Ovary (tissue), 9 donors: ENCODE results near the gene NT5C1A. TPM values are rescaled to one million over a fixed set of nuclear protein-coding genes. Genes with fewer than 3 reads are reported as not detected.

Source experiments
- DNase-seq, 5 donors: peaks; one replicate each; pipeline ENCODE4 v3.0.0-alpha.2; 2019 to 2020
- H3K27ac ChIP-seq, 2 donors: fragments of 200-600 bp; one replicate each; pipeline versions ENCODE4 v1.5.1 to v1.8.0; 2019 to 2022
- H3K27me3 ChIP-seq: fragments of 200-600 bp; one replicate; pipeline ENCODE4 v1.8.0; 2022
- H3K36me3 ChIP-seq: fragments of 200-600 bp; sonication (generic); one replicate; pipeline ENCODE4 v1.5.1; 2019
- H3K4me1 ChIP-seq: one replicate; pipeline ENCODE4 v1.8.1; 2013; ENCODE audit warnings: mild to moderate bottlenecking, moderate library complexity; ENCODE audit not compliant: insufficient read depth
- H3K4me3 ChIP-seq: fragments of 200-600 bp; sonication (generic); one replicate; pipeline ENCODE4 v1.5.1; 2017
- H3K9me3 ChIP-seq, 2 donors: fragments of 200-600 bp in 1 of 2; sonication (generic) in 1 of 2; one replicate each; pipeline versions ENCODE4 v1.5.1 to v1.8.1; 2013 to 2019; ENCODE audit warnings: mild to moderate bottlenecking in 1 of 2, moderate library complexity in 1 of 2
- CTCF ChIP-seq, 3 donors: fragments of 450-650 bp in 2 of 3; fragments of 200-600 bp in 1 of 3; IDR thresholded peaks; one replicate each; pipeline versions ENCODE4 v1.5.1 to v1.8.0; 2016 to 2022; ENCODE audit warnings: antibody characterized with exemption in 3 of 3, mild to moderate bottlenecking in 1 of 3
- EP300 ChIP-seq: sonication (generic); formaldehyde crosslinking; IDR thresholded peaks from one replicate; pipeline ENCODE4 v1.6.1; 2017; ENCODE audit warnings: antibody characterized with exemption
- POLR2A ChIP-seq: fragments of 450-650 bp; IDR thresholded peaks from one replicate; pipeline ENCODE4 v1.6.1; 2017; ENCODE audit warnings: antibody characterized with exemption, mild to moderate bottlenecking, moderate library complexity
- WGBS, 3 donors: extraction: QIAGEN DNeasy Blood & Tissue Kit in 1 of 3; methylation state at CpG; one replicate each; pipeline versions ENCODE4 v1.1.5 to v1.1.7; 2013 to 2017; 5-methylcytosine and 5-hydroxymethylcytosine counted together
- intact Hi-C, 4 donors: fragments of 100-400 bp; cut with DNase I; formaldehyde crosslinking; loops; one replicate each; pipeline versions ENCODE4 v1.11.0 to v1.15.1; 2022 to 2023
- polyA plus RNA-seq, 2 donors: library from polyadenylated mRNA; stranded (reverse); fragments of 200-250 nt in 1 of 2; fragments of 350-450 nt in 1 of 2; fragmentation: Illumina TruSeq in 1 of 2; extraction: RNeasy Lipid Tissue Mini Kit (QIAGEN cat#74804) in 1 of 2; gene quantifications; one replicate each; pipeline ENCODE4 v1.2.3, GENCODE V29; 2013 to 2014
- total RNA-seq, 7 donors: library from RNA; depleted of rRNA in 2 of 7; stranded (reverse); fragments of >200 nt in 2 of 7; fragmentation: NEBNext Ultra II Directional in 3 of 7; extraction: Animal tissue kit (Norgen Biotek cat#: 25700) in 3 of 7; gene quantifications; one replicate each; pipeline versions ENCODE4 v1.1.0 to v1.2.4, GENCODE V29; 2016 to 2023
- donor health status: DM: no; HTN: no; CAD: no; lungs with moderate emphysema.
- donor health status: DM: no; HTN: no; CAD: no.
- donor health status: Bipolar disorder and iron deficiency.
- donor health status: DM: yes; HTN: yes; CAD: no.
- donor health status: DM: no; HTN: no; CAD: no.
- donor health status: DM: yes; HTN: yes; CAD: no.

Gene NT5C1A
- total and polyA plus RNA-seq, 9 donors = 0.15 to 2.4 (median 1.5) TPM; not detected in 2

- Histone ChIP-seq H3K27me3 (no peaks in the 10 kb centered on the region), H3K4me1 (peaks cover 6% of the 10 kb centered on the region), H3K9me3 (no peaks in the 10 kb centered on the region), H3K4me3 (no peak overlapping the region), H3K36me3 (no peaks in the 10 kb centered on the region), H3K27ac (no peak overlapping the region)
- no peak for DNase-seq
- 72 to 85% (median 83%) methylated on average over 2 of the region's 2 CpGs for WGBS, 3 donors
- intact Hi-C loops = loop anchor here in 1 of 4 donors (10.0 kb wide), 1 partner anchor 1416 kb away; no protein-coding TSS in a partner anchor
- no peak for TF ChIP-seq EP300
- TF ChIP-seq CTCF (IDR thresholded peaks at IDR 0.05) = no peak
- TF ChIP-seq POLR2A = no peak
These were observed 17.3 kb upstream of the NT5C1A start for GRCh38 chr1:39689214-39689613.

- no peaks in the 10 kb centered on the region for H3K27me3 ChIP-seq
- intact Hi-C loops = loop anchor here in 1 of 4 donors (10.0 kb wide), 1 partner anchor 1416 kb away; no protein-coding TSS in a partner anchor
- H3K4me3 ChIP-seq = no peak overlapping the region
- TF ChIP-seq EP300 = no peak
- TF ChIP-seq POLR2A = no peak
- no peak for TF ChIP-seq CTCF (IDR thresholded peaks at IDR 0.05)
- DNase-seq = no peak
- no peaks in the 10 kb centered on the region for H3K9me3 ChIP-seq
- H3K36me3 ChIP-seq = no peaks in the 10 kb centered on the region
- WGBS, 3 donors = 80 to 84% (median 81%) methylated on average over 3 of the region's 3 CpGs
- no peak overlapping the region for H3K27ac ChIP-seq
- H3K4me1 ChIP-seq = peaks cover 7% of the 10 kb centered on the region
These were observed 16.8 kb upstream of the NT5C1A start for GRCh38 chr1:39688706-39689105.

GRCh38 chr1:39687243-39687642 is 15.3 kb upstream of the NT5C1A start:
- Histone ChIP-seq H3K4me3 (no peak overlapping the region), H3K4me1 (peaks cover 7% of the 10 kb centered on the region), H3K27ac (no peak overlapping the region), H3K9me3 (no peaks in the 10 kb centered on the region), H3K27me3 (no peaks in the 10 kb centered on the region), H3K36me3 (no peaks in the 10 kb centered on the region)
- intact Hi-C loops = loop anchor here in 1 of 4 donors (10.0 kb wide), 1 partner anchor 1418 kb away; no protein-coding TSS in a partner anchor
- WGBS, 3 donors = 38 to 84% (median 52%) methylated on average over 2 of the region's 2 CpGs
- TF ChIP-seq EP300 (no peak), POLR2A (no peak), CTCF (IDR thresholded peaks at IDR 0.05) (no peak)
- DNase-seq = no peak

GRCh38 chr1:39685071-39685470 is 13.2 kb upstream of the NT5C1A start:
- Histone ChIP-seq H3K27ac (no peak overlapping the region), H3K36me3 (no peaks in the 10 kb centered on the region), H3K4me1 (peaks cover 3% of the 10 kb centered on the region), H3K4me3 (no peak overlapping the region), H3K9me3 (no peaks in the 10 kb centered on the region), H3K27me3 (no peaks in the 10 kb centered on the region)
- WGBS, 3 donors = 55 to 69% (median 62%) methylated on average over 3 of the region's 3 CpGs
- no peak for DNase-seq
- intact Hi-C loops = loop anchor here in 1 of 4 donors (10.0 kb wide), 1 partner anchor 1420 kb away; no protein-coding TSS in a partner anchor
- TF ChIP-seq POLR2A (no peak), CTCF (IDR thresholded peaks at IDR 0.05) (no peak), EP300 (no peak)
